HEK293T (cell line): ENCODE data around the gene CEP43.

Experiments
- BHLHE40 ChIP-seq: fragments of 450-650 bp; IDR thresholded peaks from 2 replicates; pipeline ENCODE4 v1.6.1; 2016; ENCODE audit warnings: mild to moderate bottlenecking, moderate library complexity, borderline replicate concordance
- CTBP1 ChIP-seq: fragments of 450-650 bp; IDR thresholded peaks from 2 replicates; pipeline ENCODE4 v1.6.1; 2016; ENCODE audit warnings: borderline replicate concordance
- ELF4 ChIP-seq: fragments of 450-650 bp; IDR thresholded peaks from 2 replicates; pipeline ENCODE4 v1.6.1; 2017; ENCODE audit warnings: antibody characterized with exemption
- FOXA1 ChIP-seq: fragments of 450-650 bp; IDR thresholded peaks from 2 replicates; pipeline ENCODE4 v1.6.1; 2016; ENCODE audit warnings: mild to moderate bottlenecking
- FOXK2 ChIP-seq: fragments of 450-650 bp; IDR thresholded peaks from 2 replicates; pipeline ENCODE4 v1.6.1; 2016; ENCODE audit warnings: mild to moderate bottlenecking
- HDGF ChIP-seq: fragments of 450-650 bp; IDR thresholded peaks from 2 replicates; pipeline ENCODE4 v1.6.1; 2017; ENCODE audit warnings: antibody characterized with exemption, borderline replicate concordance
- L3MBTL2 ChIP-seq: fragments of 450-650 bp; conservative IDR thresholded peaks from 2 replicates; pipeline ENCODE4 v1.6.1; 2016; ENCODE audit warnings: mild to moderate bottlenecking
- LEF1 ChIP-seq: fragments of 450-650 bp; IDR thresholded peaks from 2 replicates; pipeline ENCODE4 v1.6.1; 2017; ENCODE audit warnings: mild to moderate bottlenecking, borderline replicate concordance
- SP1 ChIP-seq: fragments of 450-650 bp; IDR thresholded peaks from 2 replicates; pipeline ENCODE4 v1.6.1; 2017
- SUZ12 ChIP-seq: fragments of 450-650 bp; IDR thresholded peaks from 2 replicates; pipeline ENCODE4 v1.6.1; 2016; ENCODE audit warnings: mild to moderate bottlenecking
- TARDBP ChIP-seq: fragments of 450-650 bp; IDR thresholded peaks from 2 replicates; pipeline ENCODE4 v1.6.1; 2016
- ZNF384 ChIP-seq: fragments of 450-650 bp; IDR thresholded peaks from 2 replicates; pipeline ENCODE4 v1.6.1; 2016

DNA sequence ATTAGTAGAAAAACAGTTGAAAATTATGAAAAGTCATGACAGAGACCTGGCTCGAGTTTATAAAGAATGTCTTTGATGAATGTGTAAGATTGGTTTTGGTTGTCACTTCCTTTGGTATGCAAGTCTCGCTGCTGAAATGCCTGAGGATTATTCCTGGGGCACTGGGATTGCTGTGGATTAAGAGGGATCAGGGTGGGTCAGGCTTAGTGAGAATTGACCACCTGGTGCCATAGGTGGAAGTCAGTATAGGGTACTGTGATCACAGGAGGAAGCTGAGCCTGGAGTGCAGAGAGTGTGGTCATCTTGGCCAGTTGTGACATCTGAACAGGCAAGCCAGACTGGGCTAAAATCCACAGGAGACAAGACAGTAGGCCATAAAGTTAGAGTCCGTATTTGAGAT, 34.9 kb downstream of the CEP43 start:
- TF ChIP-seq SUZ12 (no peak), ZNF384 (no peak), HDGF (no peak), LEF1 (no peak), FOXK2 (no peak), CTBP1 (no peak), ELF4 (no peak), FOXA1 (no peak), L3MBTL2 (no peak), BHLHE40 (no peak), SP1 (no peak), TARDBP (no peak)
